OCI-M2 (cell line): Measurements from ENCODE around the gene DZIP1L.
"Not testable (repeated sequence)": the region's sequence is repeated elsewhere in the genome, so short reads cannot be mapped to it uniquely, and the experiment has no call there.

Experiments
- DNase-seq: peaks from one replicate; lab custom pipeline; 2025; ENCODE audit not compliant: unreplicated experiment; lab: John Stamatoyannopoulos, UW

The DZIP1L gene

DNA sequence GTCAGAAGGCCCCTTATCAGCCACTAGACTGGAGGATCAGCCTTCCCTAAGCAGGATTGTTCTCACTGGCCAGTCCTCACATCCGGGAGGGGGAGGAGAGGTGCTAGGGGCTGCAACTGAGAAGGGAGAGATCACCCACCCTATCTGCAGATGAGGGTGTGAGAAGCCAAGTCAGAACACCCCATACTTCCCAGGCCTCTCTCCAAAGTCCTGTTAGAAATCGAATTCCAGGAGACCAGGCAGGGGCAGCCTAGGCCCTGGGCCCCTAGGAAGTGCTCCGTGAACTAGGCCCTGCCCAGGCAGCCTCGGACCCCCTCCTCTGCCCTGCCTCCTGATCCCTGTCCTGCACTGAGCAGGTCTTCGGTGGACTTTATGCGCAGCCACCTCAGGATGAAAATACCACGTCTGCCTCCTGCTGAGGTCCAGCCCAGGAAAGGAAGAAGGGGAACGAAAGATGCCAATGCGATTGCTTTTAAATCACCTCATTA is 933 bp downstream of the DZIP1L start:
- no peak for DNase-seq

DNA sequence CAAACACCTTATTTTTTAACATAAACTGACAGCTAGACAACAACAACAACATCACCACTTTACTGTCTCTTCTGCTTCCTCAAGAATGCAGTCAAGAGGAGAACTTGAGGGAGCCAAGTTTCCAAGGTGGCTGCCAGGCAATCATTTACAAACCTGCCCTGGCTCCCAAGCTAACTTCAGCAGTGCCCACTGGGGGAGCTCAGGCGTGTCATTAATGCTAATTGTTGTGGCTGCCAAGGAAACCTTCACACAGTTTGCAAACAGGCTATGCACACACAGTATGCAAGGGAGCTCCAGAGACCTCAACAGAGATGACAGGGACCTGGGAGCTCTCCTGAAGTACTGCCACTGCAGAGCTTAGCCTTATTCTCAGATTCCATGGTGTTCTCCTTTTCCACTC is 2.1 kb downstream of the DZIP1L start:
- no peak for DNase-seq

DNA sequence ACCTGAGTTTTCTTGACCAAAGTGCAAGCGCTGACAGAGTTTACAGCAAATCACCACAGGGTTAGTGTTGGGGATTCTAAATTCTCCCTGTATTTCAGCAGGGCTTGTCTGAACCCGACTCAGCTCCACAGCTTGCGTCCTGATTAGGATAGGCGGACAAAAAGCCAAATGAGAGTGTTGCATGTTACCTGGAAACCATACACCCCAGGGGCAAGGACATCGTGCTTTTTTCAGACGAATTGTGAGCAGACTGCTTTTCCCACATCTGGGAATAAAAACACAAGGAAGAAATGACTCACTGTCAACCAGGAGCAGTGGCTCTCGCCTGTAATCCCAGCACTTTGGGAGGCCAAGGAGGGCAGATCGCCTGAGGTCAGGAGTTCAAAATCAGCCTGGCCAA is 3.0 kb downstream of the DZIP1L start:
- DNase-seq = no peak

DNA sequence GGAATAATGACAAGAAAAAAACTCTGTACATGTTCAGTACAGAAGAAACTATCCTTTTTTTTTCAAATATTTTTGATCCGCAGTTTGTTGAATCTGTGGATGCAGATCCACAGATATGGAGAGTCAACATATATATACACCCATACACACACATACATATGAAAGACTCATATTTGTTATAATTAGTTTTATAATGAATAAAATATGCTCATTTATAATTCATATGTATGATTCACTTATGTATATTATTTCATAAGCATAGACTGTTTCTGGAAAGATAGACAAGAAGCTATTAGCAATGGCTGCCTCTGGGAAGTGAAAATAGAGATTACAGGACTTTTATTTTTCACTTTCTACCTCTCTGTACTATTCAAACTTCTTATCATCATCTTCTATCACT is 9.8 kb downstream of the DZIP1L start:
- no peak for DNase-seq

DNA sequence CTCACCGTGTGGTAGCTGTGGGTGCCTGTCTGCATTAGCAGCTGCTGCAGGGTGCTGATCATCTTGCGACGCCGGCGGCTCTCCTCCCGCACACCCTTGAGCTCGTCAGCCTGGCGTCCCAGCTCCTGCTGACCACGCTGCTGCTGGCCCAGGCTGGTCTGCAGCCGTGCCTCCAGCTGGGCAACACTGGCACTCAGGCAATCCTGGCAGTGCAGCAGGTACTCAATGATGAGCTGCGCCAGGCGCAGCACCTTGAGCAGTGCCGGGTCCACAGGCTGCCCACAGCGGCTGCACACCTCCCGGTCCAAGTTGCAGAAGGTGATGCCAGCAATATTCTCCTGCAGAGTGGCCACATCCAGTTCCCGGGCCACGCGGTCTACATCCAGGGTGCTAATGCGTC is 11.9 kb downstream of the DZIP1L start:
- no peak for DNase-seq

DNA sequence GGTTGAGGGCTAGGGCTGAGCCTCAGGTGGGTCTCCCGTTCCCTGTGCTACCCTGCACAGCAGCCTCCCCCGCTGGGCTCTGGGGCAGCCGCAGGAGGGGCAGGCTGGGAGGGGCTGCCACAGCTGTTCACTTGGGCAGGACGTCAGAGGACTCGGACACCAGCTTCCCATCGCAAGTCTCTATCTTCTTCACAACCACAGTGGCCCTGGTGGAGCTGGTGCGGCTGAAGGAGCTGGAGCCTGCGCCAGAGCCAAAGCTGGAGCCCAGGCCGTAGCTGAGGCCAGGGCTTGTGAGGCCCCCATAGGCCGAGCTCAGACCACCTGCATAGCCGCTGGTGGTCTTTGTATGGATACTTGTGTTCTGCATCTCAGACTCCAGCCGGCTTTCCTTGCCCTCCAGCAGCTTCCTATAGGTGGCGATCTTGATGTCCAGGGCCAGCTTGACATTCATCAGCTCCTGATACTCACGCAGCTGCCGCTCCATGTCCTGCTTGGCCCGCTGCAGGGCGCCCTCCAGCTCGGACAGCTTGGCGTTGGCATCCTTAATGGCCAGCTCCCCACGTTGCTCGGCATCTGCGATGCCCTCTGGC is 14.0 kb downstream of the DZIP1L start:
- not testable (repeated sequence) for DNase-seq

DNA sequence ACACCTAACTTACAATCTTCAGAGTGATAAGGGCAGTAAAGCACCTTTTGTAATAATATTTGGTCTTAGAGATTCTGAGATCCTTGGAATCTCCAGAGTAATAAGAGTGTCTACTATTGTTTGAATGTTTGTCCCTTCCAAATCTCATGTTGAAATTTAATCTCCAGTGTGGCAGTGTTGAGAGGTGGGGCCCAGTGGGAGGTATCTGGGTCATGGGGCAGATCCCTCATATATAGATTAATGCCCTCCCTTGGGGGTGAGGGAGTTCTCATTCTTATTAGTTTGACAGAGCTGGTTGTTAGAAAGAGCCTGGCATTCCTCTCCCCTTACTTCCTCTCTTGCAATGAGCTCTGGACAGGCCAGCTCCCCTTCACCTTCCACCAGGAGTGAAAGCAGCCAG is 16.0 kb downstream of the DZIP1L start:
- DNase-seq = no peak

DNA sequence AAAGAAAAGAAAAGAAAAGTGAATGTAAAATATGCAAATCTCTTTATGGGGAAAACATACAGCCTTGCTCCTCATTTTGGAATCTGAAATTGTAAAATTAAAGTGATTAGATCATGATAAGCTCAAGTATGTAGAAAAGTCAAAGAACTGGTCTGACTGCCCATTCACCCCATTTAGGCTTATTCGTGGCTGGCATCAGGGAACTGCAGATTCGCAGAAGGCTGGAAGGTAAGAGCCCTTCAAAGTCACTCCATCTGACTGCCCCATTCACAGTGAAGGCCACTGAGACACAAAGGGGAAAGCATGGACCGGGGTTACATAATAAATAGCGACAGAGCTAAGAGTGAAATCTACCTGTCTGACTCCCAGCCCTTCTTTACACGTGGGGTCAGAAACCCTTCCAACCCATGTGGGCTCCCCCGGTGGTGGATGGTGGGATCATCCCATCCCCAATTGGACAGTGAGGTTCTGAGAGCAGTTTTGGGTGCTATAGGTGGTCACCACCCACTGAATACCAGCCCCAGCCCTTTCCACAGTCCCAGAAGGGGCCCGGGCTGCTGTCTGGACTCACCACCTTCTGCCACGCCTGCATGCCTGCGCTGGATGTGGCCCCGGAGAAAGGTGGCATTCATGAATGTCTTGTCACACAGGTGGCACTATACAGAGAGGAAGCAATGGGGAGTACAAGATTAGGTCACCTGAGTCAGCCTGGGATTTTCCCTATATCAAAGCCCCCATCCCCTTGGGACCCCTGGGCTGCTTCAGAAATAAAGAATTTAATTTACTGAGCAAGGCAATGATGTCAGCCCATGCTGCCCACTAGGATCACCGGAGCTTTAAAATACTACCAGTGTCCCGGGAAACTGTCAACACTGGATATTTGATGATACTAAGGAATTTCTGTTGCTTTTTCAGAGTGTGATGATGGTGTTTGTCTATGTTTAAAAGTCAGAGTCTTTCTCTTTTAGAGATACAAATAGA is 17.9 kb downstream of the DZIP1L start:
- no peak for DNase-seq

DNA sequence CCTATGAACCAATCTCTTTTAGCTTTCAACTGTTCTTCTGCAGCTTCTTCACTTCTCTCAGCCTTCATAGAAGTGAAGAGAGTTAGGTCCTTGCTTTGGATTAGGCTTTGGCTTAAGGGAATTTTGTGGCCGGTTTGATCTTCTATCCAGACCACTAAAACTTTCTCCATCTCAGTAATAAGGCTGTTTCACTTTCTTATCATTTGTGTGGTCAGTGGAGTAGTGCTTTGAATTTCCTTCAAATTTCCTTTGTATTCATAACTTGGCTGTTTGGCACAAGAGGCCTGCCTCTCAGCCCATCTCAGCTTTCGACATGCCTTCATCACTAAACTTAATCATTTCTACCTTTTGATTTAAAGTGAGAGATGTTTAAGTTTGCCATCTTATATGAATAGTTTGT is 21.7 kb downstream of the DZIP1L start:
- no peak for DNase-seq

DNA sequence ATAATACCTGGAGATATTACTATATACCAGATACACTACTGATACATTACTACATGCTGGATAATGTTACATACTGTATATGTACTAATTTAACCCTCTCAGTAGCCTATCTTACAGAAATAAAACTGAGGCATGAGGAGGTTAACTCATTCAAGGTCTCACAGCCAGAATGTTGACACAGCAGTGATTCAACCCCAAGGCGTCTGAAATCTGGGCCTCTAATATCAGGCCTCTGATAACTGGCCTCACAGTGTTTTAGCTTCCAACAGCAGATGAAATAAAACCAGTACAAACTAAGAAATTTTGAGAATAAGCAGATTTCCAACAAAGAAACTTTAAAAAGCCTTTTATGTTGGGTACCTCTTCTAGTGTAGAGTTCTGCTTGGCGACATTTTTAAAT is 23.4 kb downstream of the DZIP1L start:
- DNase-seq = no peak

DNA sequence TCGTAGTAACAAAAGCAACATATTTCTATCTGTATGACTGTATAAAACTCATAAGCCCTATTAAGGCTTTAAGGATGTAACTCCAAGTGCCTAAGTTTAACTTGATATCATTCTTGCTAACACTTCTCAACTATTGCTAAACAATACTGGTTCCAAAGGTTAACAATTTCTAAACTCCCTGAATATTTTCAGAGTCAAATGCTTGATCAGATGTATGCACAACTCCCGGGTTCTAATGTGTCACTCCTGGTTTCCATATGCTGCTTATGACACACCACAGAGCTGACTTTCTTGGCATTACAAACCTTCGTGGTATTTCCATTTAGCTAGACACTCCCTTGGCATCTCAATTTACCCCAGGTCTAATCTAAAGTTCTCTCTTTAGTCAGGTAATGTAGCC is 26.3 kb downstream of the DZIP1L start:
- no peak for DNase-seq

DNA sequence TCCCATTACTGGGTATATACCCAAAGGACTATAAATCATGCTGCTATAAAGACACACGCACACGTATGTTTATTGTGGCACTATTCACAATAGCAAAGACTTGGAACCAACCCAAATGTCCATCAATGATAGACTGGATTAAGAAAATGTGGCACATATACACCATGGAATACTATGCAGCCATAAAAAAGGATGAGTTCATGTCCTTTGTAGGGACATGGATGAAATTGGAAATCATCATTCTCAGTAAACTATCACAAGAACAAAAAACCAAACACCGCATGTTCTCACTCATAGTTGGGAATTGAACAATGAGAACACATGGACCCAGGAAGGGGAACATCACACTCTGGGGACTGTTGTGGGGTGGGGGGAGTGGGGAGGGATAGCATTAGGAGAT is 29.7 kb downstream of the DZIP1L start:
- not testable (repeated sequence) for DNase-seq

DNA sequence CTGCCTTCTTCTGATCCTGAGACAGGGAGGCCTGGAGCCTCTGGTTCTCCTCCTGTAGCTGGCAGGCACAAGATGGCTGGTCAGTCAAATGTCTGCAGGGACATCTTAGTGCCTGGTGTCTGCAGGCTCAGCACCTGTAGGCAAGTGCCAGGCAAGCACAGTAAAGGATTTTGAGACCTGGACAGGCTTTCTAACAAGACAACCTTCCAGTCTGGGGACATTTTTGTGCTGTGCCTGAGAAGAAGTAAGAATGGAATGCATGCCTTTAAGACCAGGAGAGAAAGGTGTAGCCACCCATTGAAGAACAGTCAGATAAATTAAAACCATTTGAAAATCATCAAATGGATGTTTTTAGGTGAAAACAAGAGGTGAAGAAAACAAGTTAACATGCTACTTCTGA is 31.2 kb downstream of the DZIP1L start:
- no peak for DNase-seq

DNA sequence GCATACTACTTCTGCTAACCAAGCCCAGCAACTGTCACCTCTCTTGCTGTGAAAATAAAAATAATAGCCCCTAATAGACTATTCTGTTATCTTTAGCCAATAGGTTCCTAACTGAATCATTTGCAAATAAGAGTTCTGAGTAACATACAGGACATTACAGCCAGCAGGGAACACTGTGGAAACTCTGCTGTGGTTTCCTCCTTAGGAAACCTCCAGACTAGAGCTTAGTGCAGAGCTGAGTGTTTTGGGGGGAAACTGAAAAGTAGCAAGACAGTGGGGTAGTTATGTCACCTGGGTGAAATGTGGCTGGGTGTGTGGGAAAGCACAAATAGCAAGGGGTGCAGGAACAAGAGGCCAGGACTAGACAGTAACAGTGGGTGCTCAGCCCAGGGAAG is 32.4 kb downstream of the DZIP1L start:
- no peak for DNase-seq

DNA sequence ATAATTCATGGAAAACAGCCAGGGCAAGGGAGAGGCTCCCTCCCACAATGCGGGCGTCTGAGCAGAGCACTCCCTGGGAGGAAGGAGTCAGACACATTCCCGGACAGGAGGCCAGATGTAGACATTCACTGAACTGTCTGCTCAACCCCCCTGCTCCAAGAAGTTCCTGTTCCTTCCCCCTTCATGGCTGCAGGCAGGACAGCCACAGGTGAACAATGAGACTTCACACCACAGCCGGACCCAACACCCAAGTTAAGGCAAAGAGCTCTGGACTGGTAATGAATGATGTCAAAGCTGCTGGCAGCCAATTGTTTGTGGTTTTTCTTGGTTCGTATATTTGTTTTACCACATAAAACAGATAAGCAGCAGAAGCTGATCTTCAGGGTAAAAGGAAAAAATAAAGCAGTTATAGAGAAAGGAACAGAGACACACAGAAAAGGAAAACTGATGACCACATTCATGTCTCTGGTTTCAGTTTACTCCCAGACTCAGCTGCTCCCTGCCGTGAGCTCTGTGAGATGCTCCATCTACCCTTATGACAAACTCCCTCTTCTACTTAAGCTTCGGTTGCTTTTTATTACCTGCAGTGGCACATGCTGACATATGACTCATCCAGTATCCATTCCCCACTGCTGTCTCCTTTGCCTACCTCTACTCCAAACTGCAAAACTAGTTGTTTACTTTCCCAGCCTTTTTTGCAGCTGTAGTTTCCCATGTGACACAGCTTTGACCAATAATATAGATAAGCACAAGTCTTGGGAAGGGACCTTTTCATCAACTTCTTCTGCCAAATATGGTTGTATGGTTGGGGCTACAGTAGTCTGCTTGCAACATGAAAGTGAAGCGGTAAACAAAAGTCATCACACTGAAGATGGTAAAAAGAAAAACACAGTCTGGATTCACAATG is 33.1 kb downstream of the DZIP1L start:
- no peak for DNase-seq

DNA sequence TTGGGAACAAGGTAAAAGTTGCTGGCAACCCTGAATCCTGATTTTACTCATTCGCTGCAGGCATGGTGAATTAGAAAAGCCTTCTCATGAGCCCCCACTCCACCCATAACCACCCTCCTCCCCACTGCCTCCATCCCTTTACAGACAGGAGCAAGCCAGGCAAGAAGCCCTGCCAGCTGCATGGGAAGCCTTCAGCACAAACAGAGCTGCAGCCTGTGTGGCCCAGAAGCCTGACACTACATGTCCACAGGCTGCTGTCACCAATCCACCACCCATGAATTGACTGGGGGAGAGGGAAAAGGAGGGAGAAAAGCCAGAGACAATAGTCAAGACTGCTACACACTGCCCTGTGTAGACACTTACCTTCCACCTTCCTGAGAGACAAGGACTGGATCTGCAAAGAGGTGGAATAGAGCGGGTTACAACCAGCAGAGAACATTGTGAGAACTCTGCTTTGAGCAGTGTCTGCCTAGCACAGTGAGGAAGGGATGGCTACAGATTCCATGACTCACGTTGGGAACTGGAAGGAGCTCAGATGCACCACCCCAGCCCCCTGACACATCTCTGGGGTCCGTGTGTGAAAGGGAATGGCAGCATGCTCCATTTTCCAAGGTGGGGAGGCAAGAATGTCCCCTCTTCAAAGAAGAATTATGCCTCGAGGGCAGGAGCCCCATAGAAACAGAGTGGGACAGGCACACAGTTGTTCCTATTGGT is 33.9 kb downstream of the DZIP1L start:
- no peak for DNase-seq

DNA sequence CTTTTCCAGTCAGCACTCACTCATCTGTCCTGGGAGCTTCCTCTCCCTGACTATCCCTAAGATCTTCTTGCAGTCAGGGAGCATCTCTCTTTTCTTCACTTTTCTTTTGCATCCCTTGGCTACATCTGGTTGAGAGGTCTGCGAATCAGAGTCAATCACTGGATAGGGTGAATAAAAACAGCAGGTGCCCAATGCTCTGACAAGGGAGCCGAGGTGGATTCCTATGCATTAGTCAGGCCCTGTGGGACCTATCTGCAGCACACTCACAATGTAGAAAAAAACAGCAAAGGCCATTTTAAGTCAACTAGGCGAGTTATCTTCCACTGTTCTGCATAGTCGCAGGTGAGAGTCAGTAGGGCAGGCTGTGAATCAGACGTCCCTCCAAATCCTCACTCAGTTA is 35.5 kb downstream of the DZIP1L start:
- DNase-seq = no peak

DNA sequence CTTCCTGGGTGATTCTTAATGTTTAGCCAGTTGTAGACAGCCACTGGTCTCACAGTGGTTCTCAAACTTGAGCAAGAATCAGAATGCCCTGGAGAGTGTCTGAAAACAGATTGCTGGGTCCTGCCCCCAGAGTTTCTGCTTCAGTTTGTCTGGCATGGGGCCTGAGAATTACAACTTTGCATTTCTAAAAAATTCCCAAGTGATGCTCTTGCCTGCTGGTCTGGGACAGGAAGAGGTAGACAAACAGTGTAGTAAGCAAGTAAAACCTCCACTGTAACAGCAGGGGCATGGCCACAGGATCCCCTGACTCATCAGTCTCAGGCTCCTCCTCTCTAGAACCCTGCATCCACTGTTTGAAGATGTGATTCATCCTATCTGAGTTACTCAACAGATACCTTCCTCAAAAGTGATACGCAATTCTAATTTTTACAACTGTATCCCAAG is 36.5 kb downstream of the DZIP1L start:
- DNase-seq = no peak

DNA sequence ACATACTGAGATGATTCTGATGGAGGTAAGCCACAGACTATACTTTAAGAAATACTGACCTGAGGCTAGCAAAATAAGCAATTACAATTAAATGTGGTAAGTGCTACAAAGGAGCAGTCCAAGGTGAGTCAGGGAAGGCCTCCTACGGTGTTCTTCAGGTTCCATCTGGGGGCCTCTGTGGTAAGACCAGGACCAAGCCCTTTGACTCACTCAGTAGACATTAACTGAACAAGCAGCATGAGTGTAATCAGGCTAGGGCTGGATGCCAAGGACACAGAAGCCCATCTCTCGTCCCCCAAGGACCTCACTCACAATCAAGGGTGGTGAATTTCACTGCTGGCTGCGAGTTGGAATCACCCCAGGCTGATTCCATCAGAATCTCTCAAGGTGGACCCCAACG is 37.3 kb downstream of the DZIP1L start:
- no peak for DNase-seq

DNA sequence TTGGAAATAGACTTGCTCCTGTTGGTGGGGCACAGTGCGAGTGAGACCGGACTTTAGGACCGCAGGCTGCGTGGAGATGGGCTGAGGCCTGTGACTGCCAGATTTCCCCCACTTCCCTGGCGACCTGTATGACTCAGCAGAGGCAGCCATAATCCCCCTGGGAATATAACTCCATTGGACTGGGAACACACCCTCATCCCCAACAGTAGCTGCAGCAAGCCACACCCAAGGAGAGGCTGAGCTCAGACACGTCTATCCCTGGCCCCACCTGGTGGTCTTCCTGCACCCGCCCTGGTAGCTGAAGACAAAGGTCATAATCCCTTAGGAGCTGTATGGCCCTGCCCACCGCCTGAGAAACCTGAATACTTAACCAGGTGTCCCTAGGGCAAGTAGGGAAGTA is 42.6 kb downstream of the DZIP1L start:
- DNase-seq = no peak

DNA sequence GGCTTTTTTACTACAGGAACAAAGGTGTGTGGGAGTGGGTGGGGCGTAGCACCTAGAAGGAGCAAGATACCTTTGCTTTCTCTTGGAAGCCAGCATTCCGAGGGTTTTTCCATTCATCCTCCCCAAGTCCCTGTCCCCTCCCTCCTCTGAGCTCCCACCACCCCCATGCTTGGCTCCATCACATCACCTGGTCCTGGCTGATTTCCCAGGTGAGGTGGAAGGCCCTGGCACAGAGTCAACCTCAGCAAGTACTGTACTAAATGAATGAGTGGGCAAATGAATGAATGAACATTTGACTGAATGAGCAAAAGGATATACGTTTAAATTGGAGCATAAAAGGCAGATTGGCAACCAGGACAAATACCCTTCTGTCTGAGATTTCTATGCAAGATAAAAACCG is 45.4 kb downstream of the DZIP1L start:
- no peak for DNase-seq
